Astrocyte of the hippocampus (primary cell): ENCODE results near the gene HCCS.
"Not testable (repeated sequence)": the region's sequence is repeated elsewhere in the genome, so short reads cannot be mapped to it uniquely, and the experiment has no call there.

Experiments used
- DNase-seq: peaks from one replicate; pipeline ENCODE4 v3.0.0; 2011; ENCODE audit warnings: low read depth, low spot score

Gene HCCS

DNA sequence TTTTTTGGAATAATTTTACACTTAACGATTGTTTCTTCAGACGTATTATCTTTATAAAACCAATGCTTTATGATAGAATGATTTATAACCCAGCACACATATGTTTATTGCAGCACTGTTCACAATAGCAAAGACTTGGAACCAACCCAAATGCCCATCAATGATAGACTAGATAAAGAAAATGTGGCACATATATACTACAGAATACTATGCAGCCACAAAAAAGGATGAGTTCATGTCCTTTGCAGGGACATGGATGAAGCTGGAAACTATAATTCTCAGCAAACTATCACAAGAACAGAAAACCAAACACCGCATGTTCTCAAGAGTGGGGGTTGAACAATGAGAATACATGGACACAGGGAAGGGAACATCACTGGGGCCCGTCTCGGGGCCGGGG lies 12.0 kb downstream of the HCCS start:
- not testable (repeated sequence) for DNase-seq

DNA sequence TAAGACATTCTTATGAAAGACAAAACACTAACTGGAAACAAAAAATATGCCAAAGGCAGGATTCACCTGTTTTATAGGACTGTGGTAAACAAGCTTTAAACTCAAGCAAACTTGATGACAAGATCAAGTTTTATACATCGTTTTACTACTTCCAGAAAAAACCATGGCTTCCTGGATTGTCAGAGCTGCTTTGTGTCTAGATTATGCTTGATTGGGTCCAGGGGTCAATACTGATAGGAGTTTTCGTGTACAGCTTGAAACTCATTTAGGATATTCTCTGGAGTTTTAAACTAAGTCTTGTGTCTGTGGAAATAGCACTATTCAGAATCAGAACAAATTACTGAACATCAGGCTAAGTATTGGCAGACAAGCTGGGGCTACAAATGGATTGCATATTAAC lies 13.0 kb downstream of the HCCS start:
- no peak for DNase-seq

DNA sequence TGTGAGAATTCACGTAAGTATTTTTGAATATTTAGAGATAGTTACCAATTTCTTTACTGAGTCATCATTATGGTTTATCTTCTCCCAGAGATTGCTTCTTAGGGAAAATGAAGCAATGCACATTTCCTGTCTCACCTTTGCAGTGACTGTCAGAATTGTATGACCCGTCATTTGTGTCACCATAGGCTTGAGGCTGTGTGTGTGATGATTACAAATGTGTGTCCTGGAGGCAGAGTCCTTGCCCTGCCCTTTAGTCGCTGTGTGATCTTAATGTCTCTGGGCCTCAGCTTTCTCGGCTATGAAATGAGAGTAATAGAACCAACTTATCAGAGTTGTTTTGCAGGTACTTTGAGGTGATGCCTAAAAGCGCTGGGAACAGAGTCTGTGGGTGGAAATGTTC lies 13.9 kb downstream of the HCCS start:
- no peak for DNase-seq

DNA sequence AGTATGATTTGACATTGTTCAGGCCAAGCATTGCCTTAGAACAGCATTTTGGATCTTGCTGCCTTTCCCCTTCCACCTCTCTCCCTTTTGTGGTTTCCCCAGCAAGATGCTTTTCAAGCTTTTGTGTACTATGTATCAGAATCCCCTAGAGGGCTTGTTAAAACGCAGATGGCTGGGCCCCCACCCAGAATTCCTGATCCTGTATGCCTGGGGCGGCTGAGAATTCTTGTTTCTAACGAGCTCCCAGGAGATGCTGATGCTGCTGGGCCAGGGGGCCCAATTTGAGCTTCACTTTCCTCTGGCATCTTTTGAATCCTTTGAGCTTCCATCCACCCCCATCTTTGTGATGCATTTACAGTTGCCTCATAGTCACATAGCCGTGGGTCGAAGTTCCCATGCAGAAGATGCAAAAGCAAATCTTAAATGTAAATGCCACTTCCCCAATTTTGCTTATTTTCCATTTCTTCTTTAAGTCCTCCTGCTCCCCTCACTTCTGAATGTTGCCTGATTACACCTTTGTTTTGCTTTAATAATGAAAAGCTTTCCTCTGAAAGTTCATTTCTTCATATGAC lies 18.5 kb downstream of the HCCS start:
- no peak for DNase-seq

DNA sequence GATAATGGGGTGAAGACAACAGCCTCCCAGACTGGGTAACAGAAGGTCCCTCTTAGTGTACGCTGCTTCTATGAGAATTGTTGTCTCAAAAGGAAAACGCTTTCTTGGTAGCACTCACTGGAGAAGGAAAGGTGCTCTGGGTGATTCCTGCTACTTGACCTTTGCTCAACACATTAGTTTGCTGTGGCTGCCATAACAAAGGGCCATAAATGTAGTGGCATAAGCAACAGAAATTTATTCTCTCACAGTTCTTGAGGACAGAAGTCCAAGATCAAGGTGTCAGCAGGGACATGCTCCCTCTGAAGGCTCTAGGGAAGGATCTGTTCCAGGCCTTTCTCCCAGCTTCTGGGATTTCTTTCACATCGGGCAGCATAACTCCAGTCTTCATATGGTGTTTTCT lies 19.0 kb downstream of the HCCS start:
- no peak for DNase-seq

DNA sequence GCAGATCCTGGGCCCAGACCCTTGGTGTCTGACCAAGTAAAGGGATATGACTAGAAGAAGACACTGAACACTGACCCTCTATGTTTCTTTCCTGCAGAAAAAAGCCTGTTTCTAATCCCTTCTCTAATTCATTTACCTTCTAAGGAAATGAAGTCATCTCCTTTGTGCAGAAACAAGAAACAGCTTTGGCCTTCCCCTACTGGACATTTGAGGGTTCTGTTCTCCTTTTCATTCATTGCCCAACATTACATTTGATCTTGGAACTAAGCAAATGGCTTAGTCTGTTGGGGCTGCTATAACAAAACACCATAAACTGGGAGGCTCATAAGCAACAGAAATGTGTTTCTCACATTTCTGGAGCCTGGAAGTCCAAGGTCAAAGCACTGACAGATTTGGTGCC lies 20.0 kb downstream of the HCCS start:
- DNase-seq = no peak

DNA sequence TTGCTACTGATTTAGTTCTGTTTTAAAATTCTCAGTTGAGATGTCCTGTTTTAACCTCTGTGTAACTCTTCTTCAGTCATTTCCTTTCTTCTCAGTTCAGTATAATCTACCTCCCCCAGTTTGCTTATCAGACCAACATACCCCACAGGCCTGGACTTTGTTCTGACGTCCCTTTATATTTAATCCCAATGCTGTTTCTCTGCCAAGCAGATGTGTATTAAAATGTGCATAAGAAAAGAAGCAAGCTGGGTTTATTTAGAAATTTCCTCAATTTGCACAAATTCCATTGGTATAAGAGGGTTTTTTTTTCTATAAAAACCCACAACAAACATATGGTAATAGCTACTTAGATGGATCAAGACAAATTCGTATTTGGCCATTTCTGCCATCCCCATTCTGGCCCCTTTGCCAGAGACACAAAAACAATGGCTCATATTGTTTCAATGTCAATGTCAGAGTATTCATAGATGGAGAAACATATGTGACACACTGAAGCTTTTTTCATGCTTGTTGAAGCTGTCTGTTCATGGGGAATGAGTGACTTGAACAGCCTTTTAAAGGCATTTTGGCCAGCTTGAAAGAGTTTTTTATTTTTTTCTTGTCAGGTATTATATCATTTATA lies 24.5 kb downstream of the HCCS start:
- no peak for DNase-seq

DNA sequence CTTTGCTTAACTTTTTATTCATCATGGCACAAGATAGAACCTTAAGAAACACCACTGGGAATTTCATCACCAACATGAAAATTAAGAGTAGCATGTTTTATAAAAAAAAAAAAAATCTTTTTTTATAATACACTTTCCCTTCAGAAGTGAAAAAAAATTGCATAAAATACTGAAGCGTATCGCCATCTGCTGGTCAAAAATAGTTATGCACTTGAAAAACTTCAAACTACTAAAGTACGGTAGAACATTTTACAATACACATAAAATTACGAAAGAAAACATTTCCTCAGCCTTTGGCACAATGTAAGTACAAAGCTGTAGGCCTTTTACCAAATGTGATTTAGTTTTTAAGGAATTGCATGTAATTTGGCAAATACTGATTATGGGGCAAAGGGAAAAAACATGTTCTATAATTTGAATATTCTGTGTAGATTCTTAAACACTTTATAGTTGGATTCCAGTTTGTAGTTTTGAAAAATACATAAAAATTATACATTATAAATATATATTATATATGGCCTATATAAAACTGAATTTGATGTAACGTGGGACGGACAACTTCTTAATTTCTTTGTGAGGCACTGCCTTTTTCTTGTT lies 26.5 kb downstream of the HCCS start:
- DNase-seq = peak; percentile 54

DNA sequence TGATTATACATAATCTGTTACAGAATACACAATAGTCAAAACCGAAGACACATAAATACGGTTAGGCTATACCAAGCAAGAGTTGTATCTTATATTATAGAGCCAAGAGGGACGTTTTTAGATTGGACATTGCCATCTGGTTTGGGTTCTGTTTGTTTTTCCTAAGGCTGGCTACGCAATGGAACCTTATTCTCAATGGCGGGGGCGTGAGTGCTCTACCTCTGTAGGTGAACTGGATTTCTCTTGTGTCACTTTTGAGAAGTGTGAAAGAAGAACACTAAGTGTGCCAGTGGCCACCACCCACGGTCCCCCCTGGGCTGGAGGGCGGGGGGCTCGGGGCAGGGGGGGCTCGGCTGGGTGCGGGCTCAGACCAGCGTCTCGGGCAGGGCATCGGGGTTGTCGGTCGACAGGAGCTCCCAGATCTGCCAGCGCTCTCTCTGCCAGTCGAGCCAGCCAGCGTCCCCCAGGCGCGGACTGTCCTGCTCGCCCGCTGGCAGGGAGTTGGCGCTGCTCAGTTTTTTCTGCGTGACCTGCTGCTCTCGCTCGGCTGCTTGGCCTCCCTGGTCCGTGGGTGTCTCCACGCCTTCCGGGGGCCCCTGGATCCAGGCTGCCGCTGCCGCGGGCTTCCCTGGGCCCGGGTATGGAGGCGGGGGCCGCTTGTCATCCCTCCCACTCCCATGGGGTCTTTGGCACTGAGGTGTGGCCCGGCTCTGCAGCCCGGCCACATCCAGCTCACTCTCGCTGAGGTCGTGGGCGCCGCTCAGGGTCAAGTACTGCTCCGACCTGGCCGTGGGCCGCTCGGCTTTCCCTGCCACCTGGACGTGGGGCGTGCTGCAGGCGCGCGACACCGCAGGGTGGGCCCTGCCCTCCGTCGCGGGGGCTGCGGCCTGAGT lies 27.6 kb downstream of the HCCS start:
- DNase-seq = no peak

DNA sequence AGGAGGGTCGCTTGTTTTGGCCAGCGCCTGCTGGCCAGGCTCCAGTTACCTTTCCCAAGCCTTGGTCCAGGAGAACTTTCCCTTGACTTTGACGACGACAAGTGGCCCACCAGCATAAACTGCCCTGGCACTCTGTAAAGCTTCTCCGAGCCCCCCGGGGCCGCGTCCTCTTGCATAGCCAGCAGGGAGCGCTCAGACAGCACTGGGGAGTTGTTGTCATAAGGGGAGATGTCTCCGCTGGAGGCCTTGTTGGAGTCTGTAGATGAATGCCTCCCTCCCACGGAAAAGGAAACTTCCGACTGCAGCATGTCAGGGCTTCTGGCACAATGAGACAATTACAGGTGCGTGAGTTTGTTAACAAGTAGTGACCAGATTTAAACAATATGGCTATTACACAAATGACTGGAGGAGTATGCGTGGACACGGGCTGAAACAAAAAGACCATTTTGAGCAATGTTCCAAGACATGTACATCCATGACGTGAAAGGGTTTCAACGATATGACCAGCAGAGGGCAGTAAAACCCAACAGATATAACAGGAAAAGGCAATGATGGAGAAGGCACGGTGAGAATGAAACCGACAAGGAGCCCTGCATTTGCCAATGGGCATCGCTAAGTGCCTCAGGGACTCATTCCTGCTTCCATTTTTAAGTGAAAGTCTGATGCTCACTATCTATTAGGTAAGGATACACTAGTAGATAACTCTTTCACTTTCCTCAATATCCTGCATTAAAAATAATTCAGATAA lies 33.0 kb downstream of the HCCS start:
- DNase-seq = peak; percentile 85

DNA sequence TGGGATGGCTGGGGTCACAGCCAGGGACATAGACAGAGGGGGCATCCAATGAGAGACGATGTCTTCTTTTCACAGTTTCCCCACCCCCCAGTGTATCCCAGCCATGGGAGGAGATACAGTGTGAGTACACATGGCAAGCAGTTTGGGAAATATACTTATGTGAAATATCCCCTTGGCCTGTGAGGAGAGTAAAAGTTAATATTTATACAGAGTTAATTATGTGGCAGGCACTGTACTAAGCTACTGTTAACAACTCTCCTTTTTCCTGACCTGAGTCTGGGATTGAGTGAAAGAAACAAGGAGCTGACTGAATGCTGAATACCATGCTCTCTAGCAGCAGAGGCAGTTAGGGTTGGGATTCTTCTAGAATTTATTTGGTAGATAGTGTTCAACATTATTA lies 35.3 kb downstream of the HCCS start:
- DNase-seq = no peak

DNA sequence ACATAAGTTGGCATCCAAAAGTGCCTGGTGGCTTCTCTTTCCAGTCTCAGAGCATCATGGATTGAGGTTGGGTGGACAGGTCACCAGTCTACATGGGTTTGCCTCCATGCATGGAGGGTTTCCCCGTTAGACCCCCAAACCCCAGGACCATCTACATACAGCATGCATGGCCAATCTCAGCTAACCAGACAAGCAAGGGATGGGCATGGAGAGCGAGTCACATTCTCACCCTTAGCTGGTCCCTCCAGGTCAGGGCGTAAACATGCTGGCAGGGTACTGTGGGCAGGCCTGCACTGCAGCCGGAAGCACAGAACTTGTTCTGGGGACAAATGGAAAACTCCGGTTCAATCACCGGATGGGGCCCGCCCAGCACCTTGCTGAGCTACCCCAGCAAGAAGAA lies 37.3 kb downstream of the HCCS start:
- DNase-seq = no peak

DNA sequence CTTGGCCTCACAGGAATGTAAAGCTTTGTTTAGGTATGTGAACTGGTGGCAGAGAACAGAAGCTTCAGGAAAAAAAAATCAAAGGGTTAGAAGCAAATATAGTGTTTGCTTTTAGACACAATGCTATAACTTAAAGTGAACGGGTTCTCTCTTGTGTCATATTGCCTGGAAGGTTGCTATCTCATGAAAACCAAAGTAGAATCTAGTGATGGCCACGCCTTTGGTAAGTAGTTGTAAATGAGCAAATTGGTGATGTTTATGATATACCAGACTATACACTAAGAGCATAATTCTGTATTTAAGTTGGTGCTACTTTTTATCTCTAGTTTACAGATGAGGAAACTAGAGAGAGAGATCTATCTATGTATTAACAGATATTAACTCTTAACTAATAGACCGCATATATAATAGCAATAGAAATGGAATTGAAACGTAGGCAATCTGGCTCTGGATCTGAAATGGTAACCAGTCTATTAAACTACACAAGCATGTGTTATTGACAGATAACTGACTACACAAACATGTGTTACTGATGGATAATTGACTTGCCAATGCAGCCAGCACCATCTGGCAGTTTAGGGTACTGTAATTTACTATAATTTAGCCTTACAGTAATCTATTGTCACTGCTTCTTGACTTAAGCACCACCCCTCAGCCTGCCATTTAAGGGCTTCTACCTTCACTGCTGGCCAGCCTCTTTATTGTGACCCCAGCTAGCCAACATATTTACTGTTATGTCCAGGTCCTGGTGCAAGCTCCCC lies 40.8 kb downstream of the HCCS start:
- DNase-seq = peak; percentile 35

DNA sequence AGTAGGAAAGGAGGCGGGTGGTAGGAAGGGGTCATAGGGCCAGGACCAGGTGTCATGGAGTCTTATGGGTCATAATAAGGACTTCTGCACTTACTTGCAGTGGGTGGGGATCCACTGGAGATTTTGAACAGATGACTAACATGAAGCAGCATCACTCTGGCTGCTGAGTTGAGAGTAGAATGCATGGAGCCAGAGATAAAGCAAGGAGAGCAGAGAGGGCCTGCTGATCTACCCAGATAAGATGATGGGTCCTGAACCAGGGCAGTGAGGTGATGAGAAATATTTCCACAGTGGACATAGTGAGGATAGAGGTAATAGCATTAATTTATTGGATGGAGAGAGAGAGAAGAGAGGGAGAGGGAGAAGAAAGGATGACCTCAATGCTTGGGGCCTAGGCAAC lies 48.0 kb downstream of the HCCS start:
- DNase-seq = no peak

DNA sequence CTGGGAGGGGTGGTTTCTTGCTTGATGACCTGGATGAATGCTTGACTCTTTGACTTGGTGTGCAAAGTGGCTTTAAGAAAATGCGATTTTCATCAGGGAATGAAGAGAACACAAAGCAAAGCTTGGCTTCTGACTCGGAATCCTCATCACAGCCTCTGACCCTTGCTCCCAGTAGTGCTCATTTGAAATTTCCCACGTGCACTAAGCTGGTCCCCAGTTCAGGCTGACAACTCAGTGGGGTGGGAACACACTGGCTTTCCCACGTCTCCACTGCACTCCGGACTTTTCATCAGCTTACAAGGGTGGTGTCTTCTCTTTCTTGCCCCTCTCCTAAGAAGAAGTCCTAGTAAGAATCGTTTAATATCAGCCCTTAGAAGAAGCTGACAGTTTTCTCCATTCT lies 53.3 kb downstream of the HCCS start:
- no peak for DNase-seq

DNA sequence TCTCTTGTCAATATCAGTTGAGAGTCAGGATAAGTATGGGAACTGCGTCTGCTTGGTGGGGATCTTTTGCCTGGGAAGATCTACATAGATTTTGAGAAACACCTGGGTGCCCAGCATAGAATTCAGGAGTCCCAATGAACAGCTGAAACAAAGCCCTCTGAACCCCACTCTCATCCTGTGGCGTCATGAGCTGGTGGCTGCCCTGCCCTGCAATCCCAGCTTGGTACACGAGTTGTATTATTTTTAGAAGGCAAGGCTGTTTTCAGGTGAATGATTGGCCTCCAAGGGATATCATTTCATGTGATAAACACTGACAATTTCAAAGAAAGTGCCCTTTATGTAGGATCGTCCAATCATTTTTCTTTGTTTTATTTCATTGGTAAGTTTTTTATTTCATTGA lies 60.8 kb downstream of the HCCS start:
- no peak for DNase-seq

DNA sequence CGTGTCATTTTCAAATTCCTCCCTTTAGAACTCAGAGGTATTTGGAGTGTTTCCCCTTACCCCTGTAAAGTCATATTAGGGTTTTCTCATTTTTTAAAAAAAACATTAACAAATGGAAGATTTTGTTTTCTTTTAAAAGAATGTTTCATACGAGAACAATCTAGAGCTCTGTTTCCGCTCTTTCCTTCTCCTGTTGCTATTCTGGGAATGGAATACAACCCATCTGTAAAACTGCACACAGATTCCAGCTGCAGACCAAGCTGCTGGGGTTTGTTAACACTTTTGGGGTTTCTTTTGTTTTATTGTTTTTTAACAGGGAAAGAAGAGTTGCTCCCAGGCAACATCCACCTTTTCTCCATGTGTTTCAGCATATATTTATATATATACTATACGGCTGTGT lies 61.3 kb downstream of the HCCS start:
- DNase-seq = no peak
